Stimulated activated CD8-positive, alpha-beta memory T cell treated with anti-CD3 and anti-CD28 coated beads, Interleukin-4, amount 100 ng/mL, for 48 hours (primary cell): ENCODE results near the gene BEGAIN.

Source experiments
- DNase-seq: peaks from one replicate; pipeline ENCODE4 v3.0.0-alpha.2; 2020

BEGAIN gene

DNA sequence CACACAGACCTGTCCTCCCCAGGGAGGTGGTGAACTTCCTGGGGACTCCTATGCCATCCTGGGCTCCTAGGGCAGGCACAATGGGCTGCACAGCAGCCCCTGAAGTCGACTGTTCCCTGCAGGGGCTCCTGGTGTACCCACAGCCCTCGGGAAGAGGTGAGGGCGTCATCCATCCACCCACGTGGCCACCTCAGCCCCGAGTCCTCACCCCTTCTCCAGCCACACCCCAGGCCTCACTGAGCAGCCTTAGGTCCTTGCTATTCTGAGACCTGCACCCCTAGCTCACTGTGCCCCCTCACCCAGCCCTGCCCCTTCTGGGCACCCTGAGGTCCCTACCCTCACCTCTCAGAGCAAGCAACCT, 38.9 kb downstream of the BEGAIN start:
- no peak for DNase-seq

DNA sequence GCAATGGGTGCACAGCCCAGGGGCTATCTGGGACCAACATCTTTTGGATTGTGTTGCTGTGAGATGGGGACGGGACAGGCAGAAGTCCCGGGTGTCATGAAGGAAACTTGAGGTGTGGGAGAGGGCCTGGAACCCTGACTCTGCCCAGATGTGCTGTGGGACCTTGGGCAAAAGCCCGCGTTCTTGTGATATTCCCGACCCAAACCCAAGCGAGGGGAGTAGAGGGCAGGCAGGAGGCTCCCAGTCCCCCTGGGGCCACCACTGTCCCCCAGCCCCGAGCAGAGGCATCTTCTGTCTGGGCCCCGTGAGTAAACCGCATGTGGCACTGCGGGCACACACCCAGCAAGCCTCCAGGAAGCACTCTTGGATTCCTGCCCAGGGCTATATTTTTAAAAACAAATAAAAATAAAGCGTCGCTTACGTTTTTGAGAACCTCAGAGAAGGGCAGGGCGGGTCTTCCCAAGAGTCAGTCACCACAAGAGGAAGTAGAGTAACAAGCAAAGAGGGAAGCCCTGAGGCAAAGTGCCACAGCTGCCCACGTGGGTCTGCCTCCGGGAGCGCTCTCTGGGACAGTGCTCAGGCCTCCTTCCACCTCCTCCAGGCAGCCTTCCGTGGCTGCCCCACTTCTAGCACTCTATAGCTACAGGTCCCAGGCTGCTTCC, 39.5 kb downstream of the BEGAIN start:
- peak; percentile 53 for DNase-seq

DNA sequence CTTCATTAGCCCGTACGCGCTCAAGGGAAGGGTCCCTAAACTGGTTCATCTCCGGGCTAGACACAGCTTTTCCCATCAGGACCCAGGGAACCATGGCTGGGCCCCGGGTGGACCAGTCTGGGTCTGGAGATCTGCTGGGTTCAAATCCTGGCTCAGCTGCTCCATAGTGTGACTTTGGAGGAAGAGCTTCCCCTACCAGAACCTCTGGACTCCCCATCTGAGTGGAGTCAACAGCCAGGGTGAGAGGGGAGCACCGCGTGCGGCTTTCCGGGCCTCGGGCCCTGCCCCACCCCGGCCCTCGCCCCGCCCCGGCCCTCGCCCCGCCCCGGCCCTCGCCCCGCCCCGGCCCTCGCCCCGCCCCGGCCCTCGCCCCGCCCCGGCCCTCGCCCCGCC, 41.2 kb downstream of the BEGAIN start:
- peak; percentile 65 for DNase-seq

DNA sequence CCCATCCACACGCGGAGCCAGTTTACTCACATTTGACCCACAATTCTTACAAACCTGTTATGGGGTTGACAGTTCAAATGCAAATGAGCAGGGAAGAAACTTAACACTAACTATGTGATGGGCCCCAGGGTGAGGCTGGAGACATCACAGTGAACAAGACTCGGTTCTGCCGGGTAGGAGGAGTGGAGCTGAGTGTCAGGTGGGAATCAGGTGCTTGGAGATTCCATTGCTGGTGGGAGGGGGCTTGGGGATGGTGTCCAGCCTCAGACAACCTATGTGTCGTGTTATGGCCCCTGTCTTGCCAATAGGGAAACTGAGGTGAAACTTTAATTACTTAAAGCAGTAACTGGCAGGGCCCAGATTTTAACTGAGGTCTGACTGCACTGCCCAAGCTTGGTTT, 41.9 kb downstream of the BEGAIN start:
- no peak for DNase-seq

DNA sequence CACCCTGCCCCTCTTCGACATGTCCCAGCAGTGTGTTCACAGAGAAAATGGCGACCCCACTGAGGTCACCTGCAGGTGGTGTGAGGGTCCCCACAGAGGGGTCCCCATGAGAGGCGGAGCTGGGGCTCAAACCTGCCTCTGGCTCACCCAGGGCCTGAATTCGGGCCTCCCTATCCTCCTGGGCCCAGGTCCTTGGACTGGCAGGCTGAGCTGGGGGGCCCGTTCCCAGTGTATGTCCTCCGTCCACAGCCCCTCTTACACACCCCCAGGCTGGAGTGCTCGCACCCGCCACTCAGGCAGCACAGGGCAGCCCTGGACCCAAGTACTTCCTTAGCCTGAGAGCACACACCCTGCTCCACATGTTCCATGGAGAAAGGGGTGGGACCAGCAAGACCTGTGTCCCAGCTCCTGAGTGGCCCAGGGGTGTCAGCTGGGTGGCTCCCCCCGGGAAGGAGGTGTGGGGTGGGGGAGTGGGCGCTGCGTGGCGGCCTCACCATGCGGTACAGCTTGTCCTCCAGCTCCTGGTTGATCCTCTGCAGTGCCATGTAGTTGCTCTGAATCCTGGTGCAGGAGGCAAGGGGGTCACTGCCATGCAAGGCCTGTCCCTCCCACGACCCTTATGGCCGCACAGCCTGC, 42.6 kb downstream of the BEGAIN start:
- DNase-seq = no peak

DNA sequence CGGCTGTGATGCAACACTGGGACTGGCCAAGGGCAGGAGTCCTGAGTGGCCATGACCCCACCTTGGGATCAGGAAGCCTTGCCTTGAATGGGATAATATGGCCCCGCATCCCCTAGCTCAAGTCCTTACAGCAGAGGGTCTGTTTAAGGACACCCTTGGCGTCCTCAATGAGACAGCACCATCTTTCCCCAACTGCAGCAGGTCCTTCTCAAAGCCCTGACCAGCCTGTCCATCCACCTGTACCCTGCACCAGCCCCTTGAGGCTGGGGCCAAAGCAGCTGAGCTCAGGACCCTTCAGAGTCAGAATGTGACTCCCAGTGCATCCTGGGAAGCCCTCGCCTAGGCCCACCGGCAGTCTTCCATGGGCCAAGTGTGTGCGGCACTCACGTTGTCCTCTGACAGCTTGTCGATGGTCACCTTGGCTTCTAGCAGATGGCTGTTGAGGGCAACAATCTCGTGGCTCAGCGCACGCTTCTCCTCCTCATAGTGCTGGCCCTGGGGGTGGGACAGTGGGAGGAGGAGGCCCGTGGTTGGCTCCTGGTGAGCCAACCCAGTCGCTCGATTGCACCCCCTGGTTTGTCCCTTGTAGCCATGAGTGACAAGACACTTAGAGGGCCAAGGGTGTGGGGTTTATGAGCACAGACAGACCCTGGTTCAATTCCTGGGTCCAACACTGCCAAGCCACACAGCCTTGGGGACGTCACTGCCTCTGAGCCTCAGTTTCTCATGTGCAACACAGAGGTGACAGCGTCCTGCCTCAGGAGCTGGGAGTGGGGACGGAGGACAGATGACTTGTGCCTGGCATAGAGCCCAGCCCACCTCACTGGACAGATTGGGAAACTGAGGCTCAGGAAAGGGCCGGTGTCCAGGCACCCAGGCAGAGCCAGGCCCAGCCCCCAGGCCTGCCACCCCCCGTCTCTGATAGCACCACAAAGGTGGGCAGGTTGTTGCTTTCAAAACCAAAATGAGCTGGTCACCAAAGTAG, 43.5 kb downstream of the BEGAIN start:
- no peak for DNase-seq

DNA sequence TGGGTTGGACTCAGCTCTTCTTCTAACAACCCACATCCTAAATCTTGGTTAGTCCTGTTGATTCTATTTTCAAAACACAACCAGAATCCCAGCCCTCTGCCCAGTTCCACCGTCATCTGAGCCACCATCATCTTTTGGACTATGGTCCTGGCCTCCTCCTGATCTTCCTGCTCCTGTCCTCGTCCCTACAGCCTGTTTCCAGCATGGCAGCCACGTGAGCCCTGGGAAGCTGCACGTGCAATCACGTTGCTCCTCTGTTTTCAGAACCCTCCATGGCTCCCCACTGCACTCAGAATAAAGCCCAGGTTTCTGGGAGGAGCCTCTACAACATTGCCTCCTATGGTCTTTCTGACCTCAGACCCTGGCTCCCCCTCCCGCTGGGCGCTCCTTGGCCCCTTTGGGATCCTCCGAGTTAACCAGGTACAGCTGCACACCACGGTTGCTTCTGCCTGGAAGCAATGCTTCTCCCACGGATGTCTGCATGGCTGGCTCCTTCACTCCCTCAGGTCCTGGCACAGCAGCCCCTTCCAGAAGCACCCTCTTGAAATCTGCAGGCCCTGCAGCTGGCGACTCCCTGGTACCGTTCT, 44.5 kb downstream of the BEGAIN start:
- DNase-seq = no peak

DNA sequence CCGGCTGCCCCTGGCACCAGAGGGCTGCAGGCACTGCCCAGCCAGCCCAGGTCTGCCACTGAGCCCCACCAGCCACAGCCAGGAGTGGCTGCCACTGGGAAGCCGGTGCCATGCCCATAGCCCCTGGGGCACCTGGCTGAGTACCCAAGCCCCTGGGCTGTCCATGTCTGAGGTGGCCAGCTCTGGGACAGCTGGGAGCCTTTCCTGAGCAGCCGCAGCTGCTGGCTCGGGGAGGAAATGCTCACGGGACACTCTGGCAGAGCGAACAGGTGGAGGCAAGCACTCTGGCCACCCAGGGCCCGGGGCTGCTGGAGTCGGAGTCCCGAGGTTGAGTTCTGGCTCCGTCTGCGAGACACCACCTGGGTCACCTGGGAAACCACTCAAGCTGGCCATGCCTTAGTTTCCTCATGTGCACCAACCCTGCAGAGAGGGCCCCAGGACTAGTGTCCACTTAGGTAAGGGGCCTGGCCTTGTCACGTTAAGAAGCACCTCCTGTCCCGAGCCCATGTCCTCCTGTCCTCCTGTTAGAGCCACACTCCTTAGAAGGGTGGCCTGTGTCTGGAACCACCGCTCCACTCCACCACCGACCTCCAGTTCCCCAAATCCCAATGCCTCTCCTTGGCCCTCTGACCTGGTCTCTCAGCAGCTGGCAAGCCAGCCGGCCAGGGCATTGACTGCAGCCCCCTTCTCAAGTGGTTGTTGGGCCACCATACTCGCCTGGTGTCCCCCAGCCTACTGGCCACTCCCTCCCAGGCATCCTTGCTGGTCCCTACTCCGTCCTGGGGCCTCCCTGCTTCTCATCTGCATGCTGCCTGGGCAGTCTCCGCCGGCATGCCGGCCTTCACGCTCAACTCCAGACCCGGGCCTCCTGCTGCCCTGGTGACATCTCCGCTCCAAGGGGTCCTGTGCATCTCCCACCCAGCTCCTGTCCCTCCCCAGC, 45.3 kb downstream of the BEGAIN start:
- DNase-seq = no peak

DNA sequence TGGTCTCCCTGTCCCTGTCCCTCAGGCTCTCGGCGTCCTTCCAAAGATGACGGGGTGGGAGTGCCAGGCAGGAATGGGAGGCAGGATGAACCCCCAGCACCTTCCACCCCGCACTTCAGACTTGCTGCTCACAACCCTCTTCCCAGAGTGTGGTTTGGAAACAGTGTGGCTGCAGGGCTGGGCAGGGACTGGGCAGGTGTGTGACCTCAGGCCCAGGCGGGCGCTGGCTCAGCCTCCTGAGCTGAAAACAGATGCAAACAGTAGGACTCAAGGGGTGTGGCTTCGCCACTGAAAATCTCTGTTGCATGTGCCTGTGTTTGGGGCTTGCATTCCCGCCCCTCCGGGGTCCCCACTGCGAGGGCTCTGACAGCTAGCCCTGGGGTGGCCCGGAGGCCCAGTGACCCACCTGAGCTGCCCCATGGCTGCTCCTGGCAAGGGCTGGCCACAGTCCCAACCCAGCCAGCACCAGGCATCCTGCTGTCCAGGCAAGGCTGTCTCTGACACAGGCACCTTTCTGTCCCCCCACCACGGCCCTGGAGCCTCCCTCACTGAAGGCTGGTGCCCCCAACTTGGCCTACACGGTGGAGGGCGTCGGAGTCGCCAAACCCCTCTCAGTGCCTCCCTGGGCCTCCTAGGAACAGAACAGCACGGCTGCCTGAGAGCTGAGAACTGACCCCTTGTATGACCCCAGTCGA, 46.1 kb downstream of the BEGAIN start:
- no peak for DNase-seq

DNA sequence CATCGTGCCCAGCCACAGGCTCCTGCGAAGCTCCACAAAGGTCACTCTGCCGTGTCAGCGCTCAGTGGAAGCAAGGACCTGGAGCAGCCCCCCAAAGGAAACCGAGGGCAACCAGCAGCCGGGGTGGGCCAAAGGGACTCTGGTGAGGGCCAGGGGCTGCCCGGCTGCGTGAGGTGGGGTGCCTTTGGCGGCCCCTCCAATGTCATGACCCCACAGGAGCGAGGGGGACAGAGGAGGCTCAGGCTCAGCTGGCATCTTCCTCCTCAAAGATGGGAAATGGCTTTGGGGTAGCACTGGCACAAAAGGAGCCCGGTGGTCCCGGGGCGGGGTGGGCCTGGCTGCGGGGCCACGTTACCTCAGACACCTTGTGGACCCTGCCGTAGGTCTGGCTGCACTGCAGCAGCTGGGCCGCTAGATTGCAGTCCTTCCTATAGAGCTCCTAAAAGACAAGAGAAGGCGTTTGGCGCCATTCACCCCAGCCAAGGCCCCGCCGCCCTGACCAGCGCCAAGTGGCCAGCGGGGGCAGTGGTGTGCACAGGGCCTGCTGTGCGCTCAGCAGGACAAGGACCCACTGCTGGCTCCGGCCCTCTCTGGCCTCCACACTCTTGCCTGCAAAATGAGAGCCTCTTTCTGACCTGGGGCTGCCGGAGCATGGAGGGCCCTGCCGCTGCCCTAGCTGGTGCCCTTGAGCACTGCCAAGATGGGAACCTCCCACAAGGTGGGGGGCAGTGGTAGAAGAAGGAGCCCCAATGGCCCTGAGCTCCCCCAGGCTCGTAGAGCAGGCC, 46.9 kb downstream of the BEGAIN start:
- DNase-seq = no peak

DNA sequence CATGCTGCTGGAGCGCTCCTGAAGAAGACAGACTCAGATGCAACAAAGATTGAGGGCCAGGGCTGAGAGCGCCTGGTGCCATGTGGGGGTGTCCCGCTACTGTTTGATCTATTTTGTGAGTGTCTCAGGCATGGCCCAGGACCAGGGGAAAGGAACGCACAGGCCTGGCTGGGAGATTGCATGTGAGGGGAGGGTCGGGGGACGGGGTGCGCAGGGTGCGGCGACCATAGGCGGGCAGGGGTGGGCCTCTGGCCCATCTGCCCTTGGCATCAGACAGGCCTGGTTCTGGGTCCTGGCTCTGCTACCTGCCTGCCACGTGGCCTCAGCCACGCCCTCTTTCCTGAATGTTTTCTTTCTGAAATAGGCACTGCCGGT, 47.5 kb downstream of the BEGAIN start:
- no peak for DNase-seq

DNA sequence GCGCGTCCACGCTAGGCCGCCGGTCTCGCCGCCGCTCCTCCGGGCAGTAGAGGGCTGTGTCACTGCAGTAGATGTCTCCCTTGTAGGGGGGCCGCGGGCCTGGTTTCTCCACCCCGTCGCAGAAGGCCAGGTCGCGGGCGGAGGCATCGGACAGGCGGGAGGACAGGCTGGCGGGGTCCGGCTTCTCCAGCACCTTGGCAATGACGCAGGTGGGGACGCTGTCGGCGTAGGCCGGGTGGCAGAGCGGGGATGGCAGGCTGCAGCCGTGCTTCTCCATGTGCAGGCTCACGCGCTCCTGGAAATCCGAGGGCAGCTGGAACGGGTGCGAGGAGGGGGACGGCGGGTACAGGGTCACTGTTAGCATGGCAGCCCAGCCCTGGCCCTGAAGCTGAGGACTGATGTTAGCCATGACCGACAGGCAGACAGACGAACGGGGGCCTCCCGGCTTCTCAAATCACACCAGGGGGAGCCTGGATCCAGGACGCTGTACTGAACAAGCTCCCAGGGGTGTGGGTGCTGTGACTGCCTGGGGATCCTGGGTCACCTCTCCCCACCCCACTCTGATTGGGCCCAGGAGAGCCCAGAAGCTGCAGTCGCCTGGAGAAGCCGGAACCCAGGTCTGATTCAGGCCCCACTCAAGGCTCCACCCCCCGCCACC, 48.1 kb downstream of the BEGAIN start:
- DNase-seq = no peak

DNA sequence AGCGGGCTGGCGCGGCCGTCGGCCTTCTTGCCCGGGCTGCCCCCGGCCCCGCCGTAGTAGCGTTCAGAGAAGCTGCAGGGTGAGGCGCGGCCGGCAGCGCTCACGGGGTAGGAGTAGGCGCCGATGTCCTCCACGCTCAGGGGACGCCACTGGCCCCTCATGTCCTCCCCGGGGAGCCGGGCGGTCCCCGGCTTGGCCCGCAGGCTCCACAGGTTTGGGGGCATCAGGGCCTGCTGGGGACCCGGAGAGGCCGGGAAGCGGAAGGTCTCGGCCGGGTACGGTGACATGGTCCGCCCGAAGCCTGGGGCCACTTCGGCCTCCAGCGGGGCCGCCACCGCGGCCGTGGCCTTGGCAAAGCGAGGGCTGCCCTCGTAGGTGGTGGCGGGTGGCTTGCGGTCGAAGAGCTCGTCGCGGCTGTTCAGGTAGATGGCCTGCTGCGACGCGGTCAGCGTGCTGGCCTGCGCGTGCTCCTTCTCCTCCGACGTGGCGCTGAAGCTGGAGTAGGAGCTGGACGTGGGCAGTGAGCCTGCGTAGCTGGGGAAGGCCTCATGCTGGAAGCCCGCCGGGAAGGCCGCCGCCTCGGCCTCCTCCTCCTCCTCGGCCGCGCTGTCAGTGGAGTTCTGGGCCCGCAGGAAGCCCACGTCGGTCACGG, 48.7 kb downstream of the BEGAIN start:
- no peak for DNase-seq

DNA sequence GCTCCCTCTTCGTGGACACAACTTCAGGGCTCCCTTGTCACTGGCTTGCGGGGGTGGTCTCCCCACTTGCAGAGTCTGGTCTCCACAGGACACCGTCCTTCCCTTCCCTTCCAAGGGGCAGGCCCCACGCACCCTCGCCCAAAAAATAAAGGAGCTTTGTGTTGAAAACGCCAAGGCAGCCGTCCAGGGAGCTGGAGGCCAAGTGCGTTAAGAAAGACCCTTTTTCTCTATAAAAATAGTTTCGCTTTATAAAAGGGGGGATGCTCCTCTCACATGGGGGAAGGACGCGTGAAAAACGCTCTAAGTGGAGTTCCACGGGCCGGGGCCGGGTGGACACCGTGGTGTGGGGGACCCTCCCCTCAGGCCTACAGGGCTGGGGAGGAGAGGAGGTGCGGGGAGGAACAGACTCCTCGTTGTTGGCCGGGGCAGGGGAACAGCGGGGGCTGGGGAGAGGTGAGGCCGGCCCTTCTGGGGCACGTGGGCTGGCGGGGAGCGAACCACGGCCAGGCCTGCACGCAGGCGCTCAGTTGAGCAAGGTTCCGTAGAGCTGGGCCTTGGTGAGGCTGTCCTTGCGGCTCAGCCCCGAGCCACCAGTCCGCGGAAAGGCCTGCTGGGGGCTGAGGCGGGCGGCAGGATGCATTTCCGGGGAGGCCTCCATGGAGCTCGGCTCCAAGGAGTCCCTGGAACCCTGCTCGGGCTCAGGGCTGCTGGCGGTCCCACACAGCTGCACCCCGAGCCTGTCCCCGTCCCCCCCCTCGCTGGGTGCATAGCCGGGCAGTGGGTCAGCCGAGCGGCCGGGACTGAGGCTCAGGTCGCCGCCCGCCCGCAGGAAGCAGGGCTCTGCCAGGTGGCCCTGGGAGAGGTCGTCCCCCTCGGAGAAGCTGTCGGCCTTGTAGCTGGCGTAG, 49.5 kb downstream of the BEGAIN start:
- DNase-seq = peak; percentile 8

DNA sequence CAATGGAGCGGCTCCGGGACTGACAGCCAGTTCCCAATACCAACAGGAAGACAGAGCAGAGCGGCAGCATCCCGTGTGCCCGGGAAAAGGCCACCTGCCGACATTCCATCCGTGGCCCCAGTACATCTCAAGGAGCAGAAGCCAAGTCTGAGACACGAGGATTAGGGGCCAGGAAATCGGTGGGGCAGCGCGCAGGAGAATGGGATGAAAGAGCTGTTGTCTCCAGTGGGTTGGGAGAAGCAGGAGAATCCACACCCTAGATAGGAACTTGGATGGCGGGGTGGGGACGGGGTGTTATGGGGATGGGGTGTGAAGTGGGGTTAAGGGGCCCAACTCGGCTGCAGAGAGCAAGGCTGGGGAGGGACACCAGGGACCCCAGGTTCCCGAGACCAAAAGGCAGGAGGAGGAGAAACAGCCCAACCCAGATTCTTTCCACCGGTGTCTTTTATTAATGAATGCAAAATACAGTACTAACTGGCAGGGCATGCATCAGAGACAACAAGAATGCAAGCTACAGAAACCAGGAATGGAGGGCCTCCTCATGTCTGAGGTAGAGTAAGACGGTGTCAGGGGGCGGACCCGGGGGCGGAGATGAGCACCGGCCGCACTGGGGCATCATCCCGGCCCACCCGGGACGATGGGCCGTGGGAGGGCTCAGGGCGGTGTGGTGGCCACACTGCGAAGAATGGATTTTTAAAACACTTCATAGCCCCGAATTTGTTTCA, 50.3 kb downstream of the BEGAIN start:
- peak; percentile 15 for DNase-seq

DNA sequence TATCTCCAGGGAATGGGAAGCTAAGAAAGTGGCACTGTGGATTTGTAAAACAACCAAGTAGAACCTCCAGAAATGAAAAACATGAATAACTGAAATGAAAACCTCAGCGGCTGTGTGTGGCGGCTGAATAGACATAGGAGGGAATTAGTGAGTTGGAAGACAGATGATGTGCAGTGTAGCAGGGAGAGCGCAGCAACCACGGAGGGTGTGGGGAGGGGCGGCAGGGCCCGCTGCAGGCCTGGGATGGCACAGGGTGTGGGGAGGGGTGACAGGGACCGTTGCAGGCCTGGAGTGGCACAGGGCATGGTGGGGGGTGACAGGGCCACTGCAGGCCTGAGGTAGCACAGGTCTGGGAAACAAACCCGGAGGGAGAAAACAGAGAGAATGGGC, 51.1 kb downstream of the BEGAIN start:
- peak; percentile 4 for DNase-seq

DNA sequence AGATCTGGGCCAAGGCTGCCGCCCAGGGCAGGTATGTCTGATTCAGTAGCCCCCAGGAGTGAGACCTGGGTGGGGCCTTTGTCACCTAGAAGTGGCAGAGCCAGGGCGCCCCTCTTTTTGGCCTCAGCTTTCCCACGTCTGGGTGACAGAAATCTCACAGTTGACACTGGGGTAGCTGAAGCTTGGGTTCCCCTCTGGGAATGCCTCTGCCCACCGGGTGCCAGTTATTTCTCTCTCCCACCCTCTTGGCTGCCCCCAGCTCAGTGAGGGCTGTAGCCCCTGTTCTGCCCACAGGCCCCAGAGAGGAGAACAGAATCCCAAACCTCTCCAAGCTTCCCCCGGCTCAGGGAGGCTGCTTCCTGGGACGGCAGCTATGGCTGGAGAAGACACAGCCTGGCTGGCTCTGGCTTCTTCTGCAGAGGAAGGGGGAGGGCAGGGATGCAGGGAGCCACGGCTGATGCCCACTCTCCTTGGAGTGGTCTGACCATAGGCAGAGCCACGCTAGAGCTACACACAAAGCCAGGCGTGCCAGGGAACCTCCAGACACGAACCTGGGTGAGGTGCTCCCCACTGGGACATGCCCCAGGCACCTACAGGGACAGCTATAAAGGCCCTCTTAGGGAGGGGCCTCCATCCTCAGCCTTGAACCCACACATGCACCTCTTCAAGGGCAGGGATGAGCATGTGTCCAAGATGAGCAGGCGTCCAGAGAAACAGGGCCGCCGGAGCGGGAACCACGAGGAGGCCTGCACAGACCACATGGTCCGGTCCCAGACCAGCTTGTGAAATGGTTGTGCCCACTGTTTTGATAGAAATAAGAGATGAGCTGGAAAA, 51.7 kb downstream of the BEGAIN start:
- peak; percentile 21 for DNase-seq
